K562 (cell line): ENCODE measurements around the gene KLHL29. TPM values are rescaled to one million over a fixed set of nuclear protein-coding genes. Genes with fewer than 3 reads are reported as not detected.

Experiments used
- ATAC-seq: fragments of 200-7000 bp; cut with Tn5 transposase; 3 replicates; pipeline ENCODE4 v1.9.1; 2020; ENCODE audit warnings: moderate library complexity
- BruUV-seq: library from RNA; stranded (reverse); fragments of 400-500 nt; replicated peaks from 2 replicates; lab custom pipeline; 2021; lab: Mats Ljungman, UMichigan
- CTCF ChIA-PET: fragments of 300-600 bp; formaldehyde crosslinking; extraction: SDS; loops from one replicate; lab custom pipeline; 2021; ENCODE audit warnings: low intra/inter-chr PET ratio; lab: Yijun Ruan, JAX
- POLR2A ChIA-PET: fragments of 300-600, 350-650 bp; sonication (Branson Sonifier 250); formaldehyde crosslinking; extraction: SDS; loops from one replicate; lab custom pipeline; 2021; ENCODE audit warnings: antibody characterized with exemption, inconsistent platforms; lab: Yijun Ruan, JAX
- DNase-seq, 4 experiments: peaks; one replicate each; pipeline versions ENCODE4 v3.0.0 to v3.0.0-alpha.2; 2011 to 2018; ENCODE audit warnings: low spot score in 3 of 4, mixed read lengths in 3 of 4; ENCODE audit errors: extremely low read depth in 1 of 4
- FAIRE-seq: peaks from 2 replicates; lab custom pipeline; 2011; peaks lifted over from hg19 to GRCh38; lab: Jason Lieb, UNC
- H2AFZ ChIP-seq: 2 replicates; pipeline ENCODE4 v1.6.0; 2011; ENCODE audit warnings: low read depth, low read length, control low read depth, inconsistent platforms
- H3K27ac ChIP-seq: fragments of 200-600 bp; 3 replicates; pipeline ENCODE4 v1.8.0; 2011; ENCODE audit warnings: low read depth, mild to moderate bottlenecking, control low read depth, inconsistent platforms, low read length, moderate library complexity, mixed read lengths; ENCODE audit errors: extremely low read depth
- H3K27me3 ChIP-seq, 2 experiments: fragments of 300-600 bp in 1 of 2; 2 replicates in 1 of 2; 3 replicates in 1 of 2; pipeline versions ENCODE4 v1.6.0 to v1.8.0; 2011; ENCODE audit warnings: inconsistent platforms in 2 of 2, low read length in 2 of 2, mild to moderate bottlenecking in 1 of 2, mixed read lengths in 1 of 2, moderate library complexity in 1 of 2; ENCODE audit not compliant: control insufficient read depth in 2 of 2, insufficient read depth in 2 of 2
- H3K36me3 ChIP-seq: fragments of 300-600 bp; 3 replicates; pipeline ENCODE4 v1.8.0; 2011; ENCODE audit warnings: mild to moderate bottlenecking, low read length, inconsistent platforms; ENCODE audit not compliant: control insufficient read depth, insufficient read depth
- H3K4me1 ChIP-seq, 2 experiments: fragments of 200-600 bp in 1 of 2; replicated peaks in 1 of 2; 2 replicates in 1 of 2; 3 replicates in 1 of 2; pipeline versions ENCODE4 v1.5.1 to v1.8.0; 2011; ENCODE audit warnings: inconsistent platforms in 2 of 2, low read length in 2 of 2, mild to moderate bottlenecking in 1 of 2, mixed read lengths in 1 of 2, moderate library complexity in 1 of 2; ENCODE audit not compliant: control insufficient read depth in 2 of 2, insufficient read depth in 2 of 2
- H3K4me2 ChIP-seq: 2 replicates; pipeline ENCODE4 v1.6.1; 2011; ENCODE audit warnings: low read length, control low read depth, inconsistent platforms, mixed read lengths; ENCODE audit not compliant: insufficient read depth
- H3K4me3 ChIP-seq: fragments of 200-600 bp; sonication (generic), shearing (Covaris generic); 2 replicates; pipeline ENCODE4 v1.5.1; 2016; ENCODE audit warnings: control low read depth, inconsistent platforms
- H3K79me2 ChIP-seq: fragments of 200-600 bp; 3 replicates; pipeline ENCODE4 v1.8.0; 2011; ENCODE audit warnings: low read length, inconsistent platforms; ENCODE audit not compliant: control insufficient read depth, insufficient read depth
- H3K9ac ChIP-seq, 2 experiments: 2 replicates each; pipeline versions ENCODE4 v1.6.0 to v1.6.1; 2011; ENCODE audit warnings: low read depth in 2 of 2, low read length in 2 of 2, control low read depth in 1 of 2, inconsistent platforms in 1 of 2, mild to moderate bottlenecking in 1 of 2, mixed read lengths in 1 of 2; ENCODE audit not compliant: insufficient read depth in 1 of 2
- H3K9me1 ChIP-seq: one replicate; pipeline ENCODE4 v1.6.0; 2011; ENCODE audit warnings: inconsistent platforms, mild to moderate bottlenecking, low read length, moderate library complexity; ENCODE audit not compliant: control insufficient read depth, insufficient read depth
- H3K9me3 ChIP-seq: replicated peaks from 2 replicates; pipeline ENCODE4 v1.5.1; 2011; ENCODE audit warnings: low read depth, low read length, inconsistent platforms; ENCODE audit not compliant: control insufficient read depth, insufficient read depth
- H4K20me1 ChIP-seq: replicated peaks from 2 replicates; pipeline ENCODE4 v1.6.1; 2011; ENCODE audit warnings: low read length, inconsistent platforms, mixed read lengths; ENCODE audit not compliant: control insufficient read depth, insufficient read depth
- AFF4 ChIP-seq: sonication (generic); formaldehyde crosslinking; IDR thresholded peaks from 2 replicates; pipeline ENCODE4 v1.8.0; 2023; ENCODE audit warnings: mild to moderate bottlenecking, missing genetic modification reagents
- ARHGAP35 ChIP-seq: fragments of 450-650 bp; IDR thresholded peaks from 2 replicates; pipeline ENCODE4 v1.6.1; 2018; ENCODE audit not compliant: partially characterized antibody
- ELK3 ChIP-seq: fragments of 450-650 bp; formaldehyde crosslinking; IDR thresholded peaks from 2 replicates; pipeline ENCODE4 v1.4.0; 2020; ENCODE audit warnings: mild to moderate bottlenecking
- FOS ChIP-seq: IDR thresholded peaks from 3 replicates; pipeline ENCODE4 v1.6.1; 2011; ENCODE audit not compliant: insufficient read length; ENCODE audit errors: extremely low read depth
- ILK ChIP-seq: fragments of 450-650 bp; IDR thresholded peaks from 2 replicates; pipeline ENCODE4 v1.6.1; 2016; ENCODE audit warnings: missing genetic modification characterization, low read depth, mild to moderate bottlenecking, missing compliant biosample characterization, moderate library complexity, borderline replicate concordance
- POLR3G ChIP-seq: IDR thresholded peaks from 2 replicates; pipeline ENCODE4 v1.6.1; 2011; ENCODE audit not compliant: insufficient read length, insufficient replicate concordance; ENCODE audit errors: extremely low read depth
- TCF3 ChIP-seq: sonication (generic); formaldehyde crosslinking; IDR thresholded peaks from 2 replicates; pipeline ENCODE4 v1.4.0; 2020; ENCODE audit warnings: mild to moderate bottlenecking, missing genetic modification reagents
- ZNF175 ChIP-seq: fragments of 200-800 bp; sonication (Bioruptor generic); IDR thresholded peaks from 2 replicates; pipeline ENCODE4 v1.6.1; 2016; ENCODE audit warnings: low read depth, mild to moderate bottlenecking, missing genetic modification characterization, missing compliant biosample characterization
- WGBS: fragments of 100-300 bp; shearing (Covaris generic); methylation state at CpG from one replicate; pipeline ENCODE4 v1.1.6; 2016; ENCODE audit warnings: low coverage, mixed read lengths; ENCODE audit not compliant: insufficient coverage; ENCODE audit errors: missing lambda C conversion rate; 5-methylcytosine and 5-hydroxymethylcytosine counted together
- in situ Hi-C: fragments of 300-500 bp; cut with MboI; formaldehyde crosslinking; loops from 4 replicates; pipeline ENCODE4 v1.15.0; 2018; ENCODE audit warnings: inconsistent platforms, mixed read lengths
- intact Hi-C: fragments of 100-400 bp; cut with micrococcal nuclease; formaldehyde crosslinking; loops from 2 replicates; pipeline ENCODE4 v1.14.2; 2022
- polyA plus RNA-seq, 8 experiments: library from polyadenylated mRNA; depleted of rRNA in 4 of 8; stranded (reverse) in 5 of 8; unstranded in 3 of 8; fragments of >200 nt; fragmentation: Nextera tagmentation in 2 of 8; fragmentation: Illumina TruSeq in 1 of 8; extraction: Ambion mirVana in 2 of 8; extraction: Trizol in 1 of 8; gene quantifications; 2 replicates each; pipeline versions ENCODE4 v1.2.1 to v1.2.3, GENCODE V29; 2011 to 2014; ENCODE audit warnings: inconsistent platforms in 1 of 8, missing spikeins in 1 of 8
- total RNA-seq, 7 experiments: library from RNA; depleted of rRNA in 6 of 7; stranded (reverse); fragments of >200 nt in 6 of 7; fragmentation: Illumina TruSeq in 2 of 7; extraction: Trizol in 2 of 7; gene quantifications; 2 replicates each; pipeline versions ENCODE4 v1.2.1 to v1.2.3, GENCODE V29; 2011 to 2021; ENCODE audit warnings: low replicate concordance in 1 of 7

KLHL29 gene
- total and polyA plus RNA-seq, 9 of the 15 experiments (the other 6 are each of a cell fraction or from before 2014, with no cell fraction given) = 0.03 to 0.31 (median 0.08) TPM; not detected in 1

- intact Hi-C loops (loop anchor here (10.0 kb wide), 1 partner anchor 134 kb away; no protein-coding TSS in a partner anchor), in situ Hi-C loops (no loop called here)
- Histone ChIP-seq H3K36me3 (no peaks in the 10 kb centered on the region), H3K9me3 (no peaks in the 10 kb centered on the region), H3K27ac (no peak overlapping the region), H3K4me2 (no peak overlapping the region), H4K20me1 (no peaks in the 10 kb centered on the region), H3K4me3 (no peak overlapping the region), H3K9me1 (no peaks in the 10 kb centered on the region), H3K79me2 (no peaks in the 10 kb centered on the region), H3K4me1 (peaks cover 0 to 9% of the 10 kb centered on the region in 2 experiments; a peak in 2 of 5 replicates), H2AFZ (no peak overlapping the region), H3K27me3 (peaks cover 32 to 86% of the 10 kb centered on the region in 2 experiments), H3K9ac (0 out of 4 replicates have a peak overlapping the region, but pooled peaks of 1 of the 2 experiments have one; percentile 13)
- BruUV-seq = no TSS peak
- 1% methylated on average over 7 of the region's 7 CpGs for WGBS
- ChIA-PET POLR2A (no interaction called here), CTCF (no interaction called here)
- no peak for DNase-seq
- FAIRE-seq = no peak
- ATAC-seq = no peak
- TF ChIP-seq ARHGAP35 = no peak
- no peak for TF ChIP-seq ILK (tag)
- no peak for TF ChIP-seq POLR3G
- no peak for TF ChIP-seq TCF3
- TF ChIP-seq FOS = no peak
- no peak for TF ChIP-seq ELK3
- TF ChIP-seq AFF4 (CRISPR knock-in tag) = no peak
- TF ChIP-seq ZNF175 (CRISPR knock-in tag) = no peak
Measured at GRCh38 chr2:23630961-23631360, 246.0 kb downstream of the KLHL29 start.
